ENCODE measurements around the gene PTGES3L. TPM values are rescaled to one million over a fixed set of nuclear protein-coding genes. Genes with fewer than 3 reads are reported as not detected.
"Not testable (repeated sequence)": the region's sequence is repeated elsewhere in the genome, so short reads cannot be mapped to it uniquely, and the experiment has no call there.

PTGES3L gene
- total RNA-seq, 1 donor from 2014 or later: 1.4 TPM

DNA sequence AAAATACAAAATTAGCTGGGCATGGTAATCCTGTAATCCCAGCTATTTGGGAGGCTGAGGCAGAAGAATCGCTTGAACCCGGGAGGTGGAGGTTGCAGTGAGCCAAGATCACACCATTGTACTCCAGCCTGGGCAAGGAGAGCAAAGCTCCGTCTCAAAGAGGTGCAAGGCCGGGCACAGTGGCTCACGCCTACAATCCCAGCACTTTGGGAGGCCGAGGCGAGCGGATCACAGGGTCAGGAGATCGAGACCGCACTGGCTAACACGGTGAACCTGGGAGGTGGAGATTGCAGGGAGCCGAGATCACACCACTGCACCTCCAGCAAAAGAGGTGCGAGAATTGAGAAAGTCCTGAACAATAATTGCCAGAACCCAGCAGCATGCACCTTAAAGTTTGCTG lies 21.0 kb upstream of the PTGES3L start:
- H3K4me3 Mint-ChIP-seq; H3K27me3 Mint-ChIP-seq; DNase-seq; H3K9me3 Mint-ChIP-seq; intact Hi-C loops (cut with micrococcal nuclease): not testable (repeated sequence)
- H3K27ac Mint-ChIP-seq: peak overlapping the region; percentile 58
- peaks cover 59% of the 10 kb centered on the region for H3K36me3 Mint-ChIP-seq (ENCODE audit: low read depth)
- H3K4me1 Mint-ChIP-seq: peaks cover 22% of the 10 kb centered on the region

DNA sequence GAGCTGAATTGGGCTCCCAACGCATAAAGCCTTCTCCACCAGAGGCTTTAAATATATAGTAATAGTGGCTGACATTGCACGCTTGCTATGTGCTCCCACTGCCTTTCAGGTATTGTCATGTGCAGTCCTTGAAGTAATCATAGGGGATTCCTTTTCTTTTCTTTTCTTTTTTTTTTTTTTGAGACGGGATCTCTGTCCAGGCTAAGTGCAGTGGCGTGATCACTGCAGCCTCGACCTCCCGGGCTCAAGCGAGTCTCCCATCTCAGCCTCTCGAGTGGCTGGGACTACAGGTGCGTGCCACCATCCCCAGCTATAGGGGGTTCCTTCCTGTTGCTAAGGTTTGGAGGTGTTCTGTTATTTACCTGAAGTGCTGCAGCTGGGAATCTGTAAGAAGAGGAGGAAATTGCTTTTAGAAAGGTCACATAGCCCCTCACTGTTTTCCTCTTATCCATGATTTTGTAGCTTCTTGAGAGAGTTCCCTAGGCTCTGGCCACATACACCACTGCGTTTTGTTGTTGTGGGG lies 19.2 kb upstream of the PTGES3L start:
- peaks cover 61% of the 10 kb centered on the region for H3K36me3 Mint-ChIP-seq (ENCODE audit: low read depth)
- H3K9me3 Mint-ChIP-seq: no peaks in the 10 kb centered on the region
- peak overlapping the region; percentile 99 for H3K4me3 Mint-ChIP-seq
- H3K4me1 Mint-ChIP-seq: peaks cover 22% of the 10 kb centered on the region
- no peaks in the 10 kb centered on the region for H3K27me3 Mint-ChIP-seq
- H3K27ac Mint-ChIP-seq: peak overlapping the region; percentile 99
- intact Hi-C loops (cut with micrococcal nuclease): loop anchor here (2.0 to 5.0 kb wide), 2 partner anchors 34 to 167 kb away; partner anchors contain the start of genes AARSD1 and PSME3
- DNase-seq: no peak

DNA sequence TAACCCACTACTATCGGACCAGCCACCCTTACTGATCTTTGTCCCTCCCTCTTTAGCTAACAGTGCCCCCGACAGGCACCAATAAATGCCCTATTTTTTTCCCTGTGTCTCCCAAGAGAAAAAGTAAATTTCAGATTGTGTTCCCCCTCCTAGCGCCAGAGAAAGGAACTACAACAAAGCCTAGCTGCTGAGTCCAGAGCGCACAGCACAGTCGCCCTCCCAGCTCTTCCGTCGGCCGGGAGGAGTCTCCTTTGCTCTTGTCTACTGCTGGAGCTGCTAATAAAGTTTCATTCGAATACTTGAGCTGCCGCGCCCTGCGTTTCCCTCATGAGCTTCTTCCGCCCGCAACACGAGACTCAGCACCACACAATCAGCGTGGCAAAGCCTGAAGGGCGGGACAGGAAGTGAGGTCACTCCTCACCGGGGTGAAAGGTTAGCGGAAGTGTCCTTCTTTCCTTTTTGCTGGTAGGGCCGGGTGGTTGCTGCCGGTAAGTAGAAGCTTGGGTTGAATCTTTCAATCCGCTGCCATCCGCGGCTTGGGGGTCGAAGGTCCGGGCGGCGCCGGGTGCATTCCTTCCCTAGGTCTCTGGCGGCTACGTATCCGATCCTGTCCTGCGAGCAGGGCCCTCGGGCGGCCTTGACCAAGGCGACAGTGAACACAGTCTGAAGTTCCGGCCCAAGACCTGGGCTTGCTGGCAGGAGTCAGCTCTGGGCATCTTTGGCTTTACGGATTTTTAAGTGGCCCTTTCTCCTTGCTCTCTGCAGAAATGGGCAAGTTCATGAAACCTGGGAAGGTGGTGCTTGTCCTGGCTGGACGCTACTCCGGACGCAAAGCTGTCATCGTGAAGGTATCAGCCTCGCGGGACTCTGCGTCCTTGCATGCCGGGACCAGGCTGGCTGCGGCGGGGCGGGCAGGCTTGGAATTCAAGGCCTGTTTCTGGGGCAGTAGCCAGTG lies 18.4 kb upstream of the PTGES3L start, which contains the start of gene RPL27:
TSS of gene RPL27 (plus strand) at position 436 of the 955 bp plus-strand sequence. CDS start at position 768, 332 bp downstream.
- peaks cover 22% of the 10 kb centered on the region for H3K4me1 Mint-ChIP-seq
- H3K4me3 Mint-ChIP-seq: peak within 1 kb of the TSS; percentile 99
- no peaks in the 10 kb centered on the region for H3K27me3 Mint-ChIP-seq
- H3K36me3 Mint-ChIP-seq (ENCODE audit: low read depth): peaks cover 58% of the 10 kb centered on the region
- DNase-seq: peak; percentile 99
- peak within 1 kb of the TSS; percentile 99 for H3K27ac Mint-ChIP-seq
- no peaks in the 10 kb centered on the region for H3K9me3 Mint-ChIP-seq
- intact Hi-C loops (cut with micrococcal nuclease): loop anchor here (1.0 to 5.0 kb wide), 5 partner anchors 8 to 166 kb away; partner anchors contain the start of genes AARSD1, BRCA1, IFI35 and PSME3

DNA sequence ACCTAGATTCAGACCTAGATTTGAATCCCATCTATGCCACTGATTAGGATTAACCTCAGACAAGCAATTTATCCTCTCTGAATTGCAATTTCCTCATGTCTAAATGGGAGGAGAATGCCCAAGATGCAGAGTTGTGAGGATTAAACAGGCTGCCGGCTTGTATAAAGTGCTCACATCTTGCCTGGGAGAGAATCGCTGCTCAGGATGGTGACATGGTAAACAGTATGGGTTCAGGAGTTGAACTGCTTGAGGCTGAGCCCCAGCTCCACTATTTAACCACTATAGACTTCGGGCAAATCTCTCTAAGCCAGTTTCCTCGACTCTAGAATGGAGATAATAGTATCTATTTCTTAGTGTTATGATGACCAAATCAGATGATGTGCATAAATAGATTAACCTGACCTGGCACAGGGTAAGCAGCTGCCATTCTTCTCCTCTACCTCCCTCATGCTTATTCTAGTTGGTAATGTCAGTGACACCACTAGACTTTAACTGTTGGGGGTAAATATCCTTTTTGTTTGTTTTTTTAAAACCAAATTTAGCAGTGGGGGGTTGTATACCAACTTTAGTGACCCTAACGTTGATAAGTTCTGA lies 17.6 kb upstream of the PTGES3L start:
- Mint-ChIP-seq H3K27me3 (no peaks in the 10 kb centered on the region), H3K4me1 (peaks cover 22% of the 10 kb centered on the region), H3K4me3 (peak overlapping the region; percentile 99), H3K36me3 (ENCODE audit: low read depth) (peaks cover 52% of the 10 kb centered on the region), H3K9me3 (no peaks in the 10 kb centered on the region), H3K27ac (peak overlapping the region; percentile 99)
- intact Hi-C loops (cut with micrococcal nuclease): loop anchor here (5.0 kb wide), 1 partner anchor 165 kb away; the partner anchor contains the start of gene PSME3
- no peak for DNase-seq

DNA sequence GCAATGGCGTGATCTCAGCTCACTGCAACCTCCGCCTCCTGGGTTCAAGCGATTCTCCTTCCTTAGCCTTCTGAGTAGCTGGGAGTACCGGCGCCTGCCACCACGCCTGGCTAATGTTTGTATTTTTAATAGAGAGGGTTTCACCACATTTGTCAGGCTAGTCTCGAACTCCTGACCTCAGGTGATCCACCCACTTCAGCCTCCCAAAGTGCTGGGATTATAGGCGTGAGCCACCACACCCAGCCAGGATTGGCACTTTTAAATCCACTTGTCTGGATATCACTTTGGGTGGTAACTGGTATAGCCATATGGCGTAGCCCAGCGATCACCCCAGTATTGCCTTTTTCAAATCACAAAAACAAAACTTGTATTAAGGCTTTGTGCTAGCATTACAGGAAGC lies 14.0 kb upstream of the PTGES3L start:
- H3K36me3 Mint-ChIP-seq (ENCODE audit: low read depth): peaks cover 48% of the 10 kb centered on the region
- H3K4me1 Mint-ChIP-seq: peaks cover 12% of the 10 kb centered on the region
- H3K9me3 Mint-ChIP-seq; H3K4me3 Mint-ChIP-seq; H3K27me3 Mint-ChIP-seq; DNase-seq; intact Hi-C loops (cut with micrococcal nuclease); H3K27ac Mint-ChIP-seq: not testable (repeated sequence)

DNA sequence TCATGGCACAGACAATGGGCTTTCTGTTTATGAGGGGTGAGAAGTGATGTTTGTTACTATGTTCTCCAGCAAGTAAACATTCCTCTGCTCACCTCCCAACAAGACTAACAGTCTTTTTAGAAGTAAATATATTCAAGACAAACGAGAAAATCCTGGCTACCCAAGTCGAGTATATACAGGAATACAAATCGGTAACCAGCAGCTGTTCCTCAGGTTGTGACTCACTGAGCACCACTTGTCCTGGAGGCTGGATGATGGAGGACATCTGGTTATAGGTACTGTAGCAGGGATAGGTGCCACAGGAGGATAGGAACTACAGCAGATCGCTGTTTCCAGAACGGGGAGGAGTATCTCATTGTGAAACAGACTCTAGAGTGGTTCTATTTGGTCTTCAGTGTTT lies 13.0 kb upstream of the PTGES3L start:
- Mint-ChIP-seq H3K4me3 (no peak overlapping the region), H3K36me3 (ENCODE audit: low read depth) (peaks cover 51% of the 10 kb centered on the region), H3K4me1 (peaks cover 8% of the 10 kb centered on the region), H3K27me3 (no peaks in the 10 kb centered on the region), H3K9me3 (no peaks in the 10 kb centered on the region), H3K27ac (no peak overlapping the region)
- no peak for DNase-seq
- intact Hi-C loops (cut with micrococcal nuclease): no loop called here

DNA sequence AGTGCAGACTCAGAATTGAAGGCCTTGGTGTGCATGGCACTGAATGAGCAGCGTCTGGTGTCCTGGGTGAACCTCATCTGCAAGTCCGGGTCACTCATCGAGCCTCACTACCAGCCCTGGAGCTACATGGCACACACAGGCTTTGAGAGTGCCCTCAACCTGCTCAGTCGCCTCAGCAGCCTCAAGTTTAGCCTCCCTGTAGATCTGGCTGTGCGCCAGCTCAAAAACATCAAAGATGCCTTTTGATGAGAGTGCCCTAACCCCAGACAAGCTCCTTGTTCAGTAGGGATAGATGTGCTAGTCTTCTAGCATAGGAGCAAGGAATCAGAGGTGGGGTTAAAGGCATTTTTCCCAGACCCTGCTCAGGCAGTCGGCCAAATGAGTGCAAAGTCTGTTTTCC lies 11.6 kb upstream of the PTGES3L start:
- DNase-seq: no peak
- Mint-ChIP-seq H3K4me3 (no peak overlapping the region), H3K27me3 (no peaks in the 10 kb centered on the region), H3K4me1 (no peaks in the 10 kb centered on the region), H3K36me3 (ENCODE audit: low read depth) (peaks cover 54% of the 10 kb centered on the region), H3K9me3 (no peaks in the 10 kb centered on the region), H3K27ac (no peak overlapping the region)
- intact Hi-C loops (cut with micrococcal nuclease): no loop called here

DNA sequence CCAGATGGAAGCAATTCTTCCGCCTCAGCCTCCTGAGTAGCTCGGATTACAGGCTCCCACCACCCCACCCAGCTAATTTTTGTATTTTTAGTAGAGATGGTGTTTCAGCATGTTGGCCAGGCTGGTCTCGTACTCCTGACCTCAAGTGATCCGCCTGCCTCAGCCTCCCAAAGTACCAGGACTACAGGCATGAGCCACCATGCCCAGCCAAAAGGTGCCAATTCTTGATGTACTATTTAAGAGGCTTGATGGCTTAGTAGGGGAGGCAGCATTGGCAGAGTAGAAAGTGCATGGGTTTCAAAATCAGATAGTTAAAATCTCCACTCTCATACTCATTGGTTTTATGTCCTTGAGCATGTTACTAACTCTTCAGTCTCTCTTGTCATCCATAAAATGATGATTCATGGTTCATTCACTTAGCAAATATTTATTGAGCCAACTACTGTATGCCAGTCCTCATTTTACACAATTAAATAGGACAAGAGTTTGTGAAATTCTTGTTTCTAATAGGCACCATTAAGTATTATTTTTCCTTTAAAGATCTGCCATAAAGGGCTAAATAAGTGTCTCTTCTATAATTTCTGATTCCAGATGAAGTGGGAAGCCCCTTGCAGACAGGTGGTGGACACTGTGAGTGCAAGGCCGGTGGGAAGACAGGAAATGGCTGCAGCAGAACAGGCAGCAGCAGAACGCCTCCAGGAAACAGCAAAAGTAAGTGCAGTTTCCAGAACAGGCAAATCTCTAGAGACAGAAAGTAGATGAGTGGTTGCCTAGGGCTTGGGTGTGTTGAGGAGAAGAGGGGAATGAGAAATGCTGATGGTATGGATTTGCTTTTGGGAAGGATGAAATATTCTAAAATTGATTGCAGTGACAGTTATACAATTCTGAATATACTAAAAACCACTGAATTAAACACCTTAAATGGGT lies 10.1 kb upstream of the PTGES3L start:
- no peak overlapping the region for H3K27ac Mint-ChIP-seq
- H3K4me3 Mint-ChIP-seq: no peak overlapping the region
- H3K9me3 Mint-ChIP-seq: no peaks in the 10 kb centered on the region
- DNase-seq: no peak
- H3K36me3 Mint-ChIP-seq (ENCODE audit: low read depth): peaks cover 59% of the 10 kb centered on the region
- intact Hi-C loops (cut with micrococcal nuclease): no loop called here
- H3K4me1 Mint-ChIP-seq: peaks cover 2% of the 10 kb centered on the region
- no peaks in the 10 kb centered on the region for H3K27me3 Mint-ChIP-seq

DNA sequence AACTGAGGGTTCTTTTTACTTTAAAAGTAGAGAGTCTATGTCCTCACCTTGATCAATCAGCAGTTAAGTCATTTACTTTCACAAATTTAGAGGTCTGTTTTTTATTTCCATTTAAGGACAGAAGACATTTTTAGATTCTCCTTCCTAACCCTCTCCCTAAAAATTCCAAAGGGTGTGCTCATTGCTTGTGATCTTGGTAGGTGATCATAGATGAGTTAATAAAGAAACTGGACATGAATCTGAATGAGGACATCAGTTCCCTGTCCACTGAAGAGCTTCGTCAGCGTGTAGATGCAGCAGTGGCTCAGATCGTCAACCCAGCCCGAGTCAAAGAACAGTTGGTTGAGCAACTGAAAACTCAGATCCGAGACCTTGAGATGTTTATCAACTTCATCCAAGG lies 9.3 kb upstream of the PTGES3L start:
- Mint-ChIP-seq H3K27ac (no peak overlapping the region), H3K27me3 (no peaks in the 10 kb centered on the region), H3K4me3 (no peak overlapping the region), H3K36me3 (ENCODE audit: low read depth) (peaks cover 53% of the 10 kb centered on the region), H3K9me3 (no peaks in the 10 kb centered on the region), H3K4me1 (peaks cover 5% of the 10 kb centered on the region)
- no peak for DNase-seq
- intact Hi-C loops (cut with micrococcal nuclease): no loop called here

DNA sequence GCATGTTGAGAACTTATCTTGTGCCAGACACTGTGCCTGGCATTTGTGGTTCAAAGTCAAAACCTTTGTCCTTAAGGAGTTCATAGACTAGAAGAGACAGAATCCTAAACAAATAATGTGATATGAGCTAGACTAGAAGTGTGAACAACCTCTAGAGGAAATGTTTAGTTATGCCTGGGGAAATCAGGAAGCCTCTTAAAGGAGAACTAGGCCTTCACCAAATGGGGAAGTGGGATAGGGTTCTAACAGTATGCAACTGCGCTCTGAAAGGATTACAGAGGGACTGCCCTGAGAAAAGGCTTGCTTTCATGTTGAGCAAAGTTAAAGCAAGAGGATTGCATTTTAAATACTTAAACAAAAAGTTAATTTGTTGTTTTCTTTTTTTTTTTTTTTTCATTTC lies 5.3 kb upstream of the PTGES3L start:
- Mint-ChIP-seq H3K36me3 (ENCODE audit: low read depth) (peaks cover 44% of the 10 kb centered on the region), H3K27ac (peak overlapping the region; percentile 41), H3K27me3 (no peaks in the 10 kb centered on the region), H3K4me3 (no peak overlapping the region), H3K9me3 (no peaks in the 10 kb centered on the region), H3K4me1 (peaks cover 20% of the 10 kb centered on the region)
- DNase-seq: no peak
- intact Hi-C loops (cut with micrococcal nuclease): no loop called here

DNA sequence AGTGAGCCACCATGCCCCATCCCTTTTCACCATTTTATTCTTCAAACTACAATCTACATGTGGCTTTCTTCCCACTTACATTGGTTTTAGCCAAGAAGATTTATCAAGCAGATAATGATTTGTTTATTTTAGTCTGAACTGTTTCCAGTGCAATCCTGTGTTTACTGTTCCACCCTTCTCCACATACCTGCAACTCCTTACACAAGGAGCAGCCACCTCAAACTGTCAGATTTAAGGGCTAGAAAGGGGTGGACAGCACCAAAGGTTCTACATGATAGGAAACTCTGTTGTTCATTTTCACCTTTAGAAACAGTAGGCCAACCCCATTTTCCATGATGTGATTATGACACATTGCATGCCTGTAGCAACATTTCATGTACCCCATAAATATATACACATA lies 2.4 kb upstream of the PTGES3L start:
- peaks cover 31% of the 10 kb centered on the region for H3K4me1 Mint-ChIP-seq
- intact Hi-C loops (cut with micrococcal nuclease): loop anchor here (1.0 kb wide), 1 partner anchor 16 kb away; the partner anchor contains the start of gene RPL27
- H3K27me3 Mint-ChIP-seq: no peaks in the 10 kb centered on the region
- H3K36me3 Mint-ChIP-seq (ENCODE audit: low read depth): peaks cover 19% of the 10 kb centered on the region
- peak overlapping the region; percentile 75 for H3K27ac Mint-ChIP-seq
- peak overlapping the region; percentile 96 for H3K4me3 Mint-ChIP-seq
- no peaks in the 10 kb centered on the region for H3K9me3 Mint-ChIP-seq
- DNase-seq: no peak

DNA sequence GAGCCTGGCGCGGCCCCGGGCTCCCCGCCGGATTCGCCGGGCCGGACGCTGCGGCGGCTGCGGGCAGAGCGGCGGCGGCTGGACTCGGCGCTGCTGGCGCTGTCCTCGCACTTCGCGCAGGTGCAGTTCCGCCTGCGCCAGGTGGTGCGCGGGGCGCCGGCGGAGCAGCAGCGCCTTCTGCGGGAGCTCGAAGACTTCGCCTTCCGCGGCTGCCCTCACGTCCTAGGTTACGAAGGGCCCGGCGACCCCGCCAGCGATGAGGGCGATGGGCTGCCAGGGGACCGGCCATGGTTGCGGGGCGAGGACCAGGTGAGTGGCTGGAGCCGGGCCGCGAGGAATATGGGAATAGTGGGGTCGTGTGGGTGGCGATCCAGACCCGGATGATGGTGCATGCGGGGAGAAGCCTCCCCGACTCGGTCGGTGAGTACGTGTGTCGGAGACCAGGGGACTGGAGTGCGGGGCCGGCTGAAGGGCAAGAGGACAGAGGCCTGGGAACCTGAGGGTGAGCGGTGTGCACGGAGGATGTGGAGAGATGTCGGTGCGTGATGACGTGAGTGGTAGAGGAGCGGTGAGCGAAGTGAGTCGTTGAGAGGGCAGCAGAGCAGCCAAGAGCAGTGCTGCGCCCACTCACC lies 1.0 kb upstream of the PTGES3L start:
- Mint-ChIP-seq H3K4me3 (peak overlapping the region; percentile 96), H3K27ac (peak overlapping the region; percentile 96), H3K9me3 (no peaks in the 10 kb centered on the region), H3K27me3 (no peaks in the 10 kb centered on the region), H3K36me3 (ENCODE audit: low read depth) (peaks cover 19% of the 10 kb centered on the region), H3K4me1 (peaks cover 30% of the 10 kb centered on the region)
- DNase-seq: peak; percentile 88
- intact Hi-C loops (cut with micrococcal nuclease): loop anchor here (1.0 to 2.0 kb wide), 2 partner anchors 16 to 144 kb away; partner anchors contain the start of genes AARSD1 and BRCA1

Data from activated CD4-positive, alpha-beta T cell treated with anti-CD3 and anti-CD28 coated beads, Interleukin-2, amount 10 ng/mL, durations not matched to agents 24 days and 14 days (primary cell).